ENCODE data around the gene ZNF423. TPM values are rescaled to one million over a fixed set of nuclear protein-coding genes. Genes with fewer than 3 reads are reported as not detected.

ZNF423 gene
- total RNA-seq, 4 donors from 2014 or later, result 1.4 to 20.6 (median 4.7) TPM

GRCh38 chr16:49778202-49778930 is 77.5 kb downstream of the ZNF423 start:
- Histone ChIP-seq H3K4me1 (no peaks in the 10 kb centered on the region), H3K9me3 (no peaks in the 10 kb centered on the region), H3K27me3 (no peaks in the 10 kb centered on the region), H3K36me3 (no peaks in the 10 kb centered on the region), H3K27ac (no peak overlapping the region), H3K4me3 (no peak overlapping the region)
- TF ChIP-seq POLR2A (IDR thresholded peaks at IDR 0.05) (no peak), CTCF (IDR thresholded peaks at IDR 0.05) (no peak)
- DNase-seq, result no peak

GRCh38 chr16:49776734-49777133 is 79.2 kb downstream of the ZNF423 start:
- H3K27me3 ChIP-seq, result no peaks in the 10 kb centered on the region
- no peak for TF ChIP-seq CTCF (IDR thresholded peaks at IDR 0.05)
- no peak for TF ChIP-seq POLR2A (IDR thresholded peaks at IDR 0.05)
- no peak overlapping the region for H3K27ac ChIP-seq
- H3K4me3 ChIP-seq, result no peak overlapping the region
- H3K4me1 ChIP-seq, result no peaks in the 10 kb centered on the region
- no peaks in the 10 kb centered on the region for H3K36me3 ChIP-seq
- H3K9me3 ChIP-seq, result no peaks in the 10 kb centered on the region
- no peak for DNase-seq

GRCh38 chr16:49776085-49776595 is 79.8 kb downstream of the ZNF423 start:
- H3K4me1 ChIP-seq, result no peaks in the 10 kb centered on the region
- H3K27ac ChIP-seq, result no peak overlapping the region
- H3K27me3 ChIP-seq, result no peaks in the 10 kb centered on the region
- H3K4me3 ChIP-seq, result no peak overlapping the region
- H3K9me3 ChIP-seq, result no peaks in the 10 kb centered on the region
- no peaks in the 10 kb centered on the region for H3K36me3 ChIP-seq
- no peak for TF ChIP-seq POLR2A (IDR thresholded peaks at IDR 0.05)
- TF ChIP-seq CTCF (IDR thresholded peaks at IDR 0.05), result no peak
- no peak for DNase-seq

- H3K4me3 ChIP-seq, result no peak overlapping the region
- TF ChIP-seq POLR2A (IDR thresholded peaks at IDR 0.05) (no peak), CTCF (IDR thresholded peaks at IDR 0.05) (no peak)
- H3K27ac ChIP-seq, result no peak overlapping the region
These were observed 80.3 kb downstream of the ZNF423 start for GRCh38 chr16:49775581-49775980.

GRCh38 chr16:49775018-49775417 is 80.9 kb downstream of the ZNF423 start:
- TF ChIP-seq CTCF (IDR thresholded peaks at IDR 0.05), result no peak
- no peak for TF ChIP-seq POLR2A (IDR thresholded peaks at IDR 0.05)
- no peaks in the 10 kb centered on the region for H3K9me3 ChIP-seq
- no peaks in the 10 kb centered on the region for H3K4me1 ChIP-seq
- DNase-seq, result no peak
- no peak overlapping the region for H3K4me3 ChIP-seq
- no peaks in the 10 kb centered on the region for H3K36me3 ChIP-seq
- H3K27me3 ChIP-seq, result no peaks in the 10 kb centered on the region
- H3K27ac ChIP-seq, result no peak overlapping the region

More at GRCh38 chr16:49775581-49775980, 80.3 kb downstream of the ZNF423 start:
- Histone ChIP-seq H3K4me1 (no peaks in the 10 kb centered on the region), H3K9me3 (no peaks in the 10 kb centered on the region), H3K27me3 (no peaks in the 10 kb centered on the region), H3K36me3 (no peaks in the 10 kb centered on the region)
- no peak for DNase-seq

All from Peyer's patch (tissue), 4 donors.